Peyer's patch (tissue), 4 donors: ENCODE data around the gene CDX1.

ENCODE experiments used
- CTCF ChIP-seq, 6 experiments: fragments of 450-650 bp in 4 of 6; fragments of 200-600 bp in 2 of 6; sonication (generic) in 1 of 6; IDR thresholded peaks; one replicate each; pipeline ENCODE4 v1.5.1; 2017 to 2019; ENCODE audit warnings: antibody characterized with exemption in 6 of 6, mild to moderate bottlenecking in 3 of 6, moderate library complexity in 1 of 6
- POLR2A ChIP-seq, 2 donors: fragments of 450-650 bp; IDR thresholded peaks; one replicate each; pipeline ENCODE4 v1.5.1; 2017; ENCODE audit warnings: antibody characterized with exemption in 2 of 2, mild to moderate bottlenecking in 2 of 2, moderate library complexity in 2 of 2

GRCh38 chr5:150135557-150136304, 30.8 kb upstream of the CDX1 start:
- TF ChIP-seq CTCF (IDR thresholded peaks at IDR 0.05) (no peak), POLR2A (IDR thresholded peaks at IDR 0.05) (no peak)
